Fibroblast of gingiva (primary cell): Measurements from ENCODE around the gene ITGB2.
"Not testable (repeated sequence)": the region's sequence is repeated elsewhere in the genome, so short reads cannot be mapped to it uniquely, and the experiment has no call there.

Source experiments
- DNase-seq: peaks from one replicate; pipeline ENCODE4 v3.0.0-alpha.2; 2011; ENCODE audit warnings: low read depth

The ITGB2 gene

GRCh38 chr21:44926331-44927101 lies 5.8 kb upstream of the ITGB2 start:
- no peak for DNase-seq

- DNase-seq, result no peak
Measured at GRCh38 chr21:44925378-44925755, 4.7 kb upstream of the ITGB2 start.

GRCh38 chr21:44924606-44925377 lies 4.1 kb upstream of the ITGB2 start:
- peak; percentile 65 for DNase-seq

GRCh38 chr21:44923480-44924084 lies 2.9 kb upstream of the ITGB2 start:
- no peak for DNase-seq

- DNase-seq, result no peak
Measured at GRCh38 chr21:44921928-44922327, 1.2 kb upstream of the ITGB2 start.

GRCh38 chr21:44919913-44920693 lies 596 bp downstream of the ITGB2 start:
- no peak for DNase-seq

GRCh38 chr21:44919111-44919912 lies 1.4 kb downstream of the ITGB2 start:
- DNase-seq, result no peak

GRCh38 chr21:44918581-44919033 lies 2.1 kb downstream of the ITGB2 start:
- no peak for DNase-seq

- DNase-seq, result no peak
Measured at GRCh38 chr21:44918107-44918470, 2.6 kb downstream of the ITGB2 start.

DNA sequence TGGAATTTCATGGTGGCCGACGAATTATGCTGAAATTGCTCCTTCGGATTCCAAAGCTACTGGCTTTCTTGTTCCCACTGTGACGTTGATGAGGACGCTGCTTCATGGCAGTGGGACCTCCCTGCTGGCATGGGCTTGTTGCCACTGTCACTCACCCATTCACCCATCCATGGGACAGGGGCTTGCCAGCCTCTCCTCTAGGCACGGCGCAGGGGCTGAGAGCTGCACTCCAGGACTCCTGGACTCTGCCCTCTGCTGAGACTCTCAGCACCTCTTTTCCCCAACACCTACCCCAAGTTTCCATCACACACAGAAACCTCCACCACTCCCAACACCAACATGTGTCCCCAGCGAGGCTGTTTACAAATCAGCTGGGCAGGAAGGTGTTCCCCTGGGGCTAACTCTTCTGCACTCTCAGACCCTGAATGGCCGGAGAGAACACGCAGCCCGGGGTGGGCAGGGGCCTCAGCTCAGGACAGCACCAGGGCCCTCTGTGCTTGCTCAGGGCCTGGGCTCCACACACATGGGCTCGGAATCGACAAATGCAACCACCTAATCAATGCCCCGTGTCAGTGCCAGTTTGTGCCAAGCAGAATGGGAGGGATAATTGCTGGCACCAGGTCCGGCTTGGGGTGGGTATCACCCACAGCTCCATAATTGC lies 3.1 kb downstream of the ITGB2 start:
- no peak for DNase-seq

- DNase-seq, result no peak
Measured at GRCh38 chr21:44916965-44917364, 3.7 kb downstream of the ITGB2 start.

DNA sequence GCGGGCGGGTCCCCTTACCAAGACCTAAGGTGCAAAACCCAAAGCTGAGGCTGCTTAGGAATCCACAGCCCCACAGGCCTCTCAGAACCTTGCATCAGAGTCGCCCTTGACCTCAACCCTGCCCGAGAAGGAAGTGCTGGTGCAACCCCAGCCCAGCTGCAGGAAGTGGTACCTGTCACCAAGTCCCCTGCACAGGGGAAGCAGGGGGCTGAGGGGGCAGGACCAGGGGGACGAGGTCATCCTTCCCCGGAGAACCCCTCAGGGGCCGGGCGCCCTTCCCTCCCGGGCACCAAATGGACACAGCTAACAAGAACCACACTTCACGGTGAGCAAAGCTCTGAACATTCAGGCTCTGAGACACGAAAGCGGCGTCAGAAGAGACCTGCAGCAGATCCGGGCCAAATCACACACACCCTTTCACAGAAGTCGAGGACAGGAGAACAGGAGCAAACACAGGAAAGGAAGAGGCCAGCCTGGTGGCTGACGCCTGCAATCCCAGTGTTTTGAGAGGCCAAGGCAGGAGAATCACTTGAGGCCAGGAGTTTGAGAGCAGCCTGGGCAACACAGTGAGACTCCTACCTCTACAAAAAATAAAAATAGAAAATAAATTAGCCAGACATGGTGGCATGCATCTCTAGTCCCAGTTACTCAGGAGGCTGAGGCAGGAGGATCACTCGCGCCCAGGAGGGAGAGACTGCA lies 6.4 kb downstream of the ITGB2 start:
- no peak for DNase-seq

DNA sequence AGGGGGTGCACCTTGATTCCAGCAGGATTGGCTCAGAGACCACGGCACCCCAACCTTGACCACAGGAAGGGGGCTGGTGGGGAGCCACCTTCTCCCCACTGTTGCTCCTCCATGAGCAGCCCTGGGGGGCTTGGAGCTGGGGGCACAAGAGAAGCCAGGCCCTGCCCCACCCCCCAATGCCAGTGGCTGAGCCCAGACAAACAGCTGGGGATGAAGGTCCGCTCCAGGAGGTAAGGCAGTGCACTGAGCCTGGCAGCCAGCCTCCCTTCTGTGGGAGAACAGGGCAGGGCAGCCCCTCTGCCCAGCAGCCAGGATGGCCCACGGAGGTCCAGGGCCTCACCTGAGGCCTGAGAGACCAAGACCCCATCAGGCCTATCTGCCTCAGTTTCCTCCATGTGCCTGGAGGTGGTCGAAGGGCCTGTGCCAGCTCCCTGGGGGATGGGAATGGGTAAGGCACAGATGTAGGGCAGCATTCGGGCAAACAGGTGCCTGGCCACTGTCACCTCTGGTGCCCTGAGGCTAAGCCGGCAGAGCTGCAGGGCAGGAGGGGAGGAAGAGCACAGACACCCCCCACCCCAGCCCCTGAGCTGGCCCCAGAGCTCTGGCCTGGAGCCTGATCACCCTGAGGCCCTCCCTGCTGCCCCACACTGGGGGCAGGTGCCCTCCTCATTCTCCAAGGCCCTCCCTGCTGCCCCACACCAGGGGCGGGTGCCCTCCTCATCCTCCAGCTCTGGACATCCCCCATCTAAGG lies 7.1 kb downstream of the ITGB2 start:
- DNase-seq, result no peak

GRCh38 chr21:44912506-44913412 lies 7.9 kb downstream of the ITGB2 start:
- not testable (repeated sequence) for DNase-seq

GRCh38 chr21:44912158-44912473 lies 8.6 kb downstream of the ITGB2 start:
- no peak for DNase-seq

GRCh38 chr21:44911384-44912157 lies 9.1 kb downstream of the ITGB2 start:
- DNase-seq, result no peak

DNA sequence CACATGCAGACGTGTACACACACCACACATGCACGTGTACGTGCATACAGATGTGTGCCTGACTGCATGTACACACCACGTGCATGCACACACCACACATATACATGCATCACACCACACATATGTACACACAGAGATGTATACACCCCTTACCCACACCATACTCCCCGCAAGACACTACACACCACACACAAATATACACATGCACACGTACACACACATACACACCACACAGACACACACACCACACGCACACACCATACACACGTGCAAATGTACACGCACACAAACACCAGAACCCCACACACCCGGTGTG lies 9.7 kb downstream of the ITGB2 start:
- DNase-seq, result no peak
